Measurements from ENCODE around the gene ANKH.

ANKH gene

DNA sequence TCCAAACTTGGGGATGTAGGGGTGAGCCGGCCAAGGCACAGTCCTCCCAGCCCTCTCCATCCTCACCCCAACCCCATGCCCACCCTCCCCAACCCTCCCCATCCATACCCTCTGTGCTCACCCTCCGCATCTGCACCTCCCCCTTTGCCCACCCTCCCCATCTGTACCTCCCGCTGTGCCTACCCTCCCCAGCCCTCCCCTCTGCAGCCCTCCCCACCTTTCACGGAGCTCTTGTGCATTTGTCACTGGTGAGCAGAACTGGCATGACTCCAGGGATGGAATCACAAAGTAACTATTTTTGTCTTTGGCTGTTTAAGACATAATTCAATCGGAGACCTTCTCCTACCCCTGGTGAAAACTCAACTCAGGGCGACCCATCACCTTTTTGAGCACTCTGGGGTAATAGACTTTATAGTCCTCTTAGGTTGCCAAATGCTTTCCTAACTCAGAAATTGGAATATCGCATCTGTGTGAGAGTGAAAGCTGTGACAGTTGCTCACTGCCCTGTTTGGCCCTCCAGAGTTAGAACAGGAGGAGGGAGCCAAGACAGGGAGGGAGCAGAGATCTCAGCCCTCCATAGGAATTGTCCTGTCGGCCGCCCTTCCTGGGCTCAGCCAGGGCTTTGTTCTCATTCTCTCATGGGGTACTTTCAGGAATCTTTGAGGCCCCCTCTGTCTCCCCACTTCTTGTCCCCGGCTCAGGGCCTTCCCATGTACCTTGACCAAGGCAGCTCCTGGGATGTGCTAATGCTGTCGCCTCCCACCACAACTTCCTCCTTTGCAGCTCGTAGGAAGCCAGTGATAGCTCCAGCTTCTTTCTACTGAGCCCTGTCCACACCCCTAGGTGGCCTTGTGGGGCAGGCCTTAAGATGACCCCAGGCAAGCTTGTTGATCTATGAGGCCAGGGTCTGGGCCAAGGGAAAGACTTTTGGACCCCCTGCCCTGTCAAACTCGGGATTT, 170.8 kb downstream of the ANKH start:
- Histone ChIP-seq H3K36me3 (ENCODE audit: control insufficient read depth, insufficient read depth, low read length) (peaks cover 8% of the 10 kb centered on the region), H3K27me3 (ENCODE audit: control insufficient read depth, insufficient read depth, low read length) (no peaks in the 10 kb centered on the region), H3K9ac (ENCODE audit: low read length) (no peak overlapping the region), H3K4me1 (ENCODE audit: control insufficient read depth, insufficient read depth, low read length) (no peaks in the 10 kb centered on the region), H3K27ac (ENCODE audit: low read depth, low read length) (no peak overlapping the region), H3K4me3 (ENCODE audit: low read length) (no peak overlapping the region)

DNA sequence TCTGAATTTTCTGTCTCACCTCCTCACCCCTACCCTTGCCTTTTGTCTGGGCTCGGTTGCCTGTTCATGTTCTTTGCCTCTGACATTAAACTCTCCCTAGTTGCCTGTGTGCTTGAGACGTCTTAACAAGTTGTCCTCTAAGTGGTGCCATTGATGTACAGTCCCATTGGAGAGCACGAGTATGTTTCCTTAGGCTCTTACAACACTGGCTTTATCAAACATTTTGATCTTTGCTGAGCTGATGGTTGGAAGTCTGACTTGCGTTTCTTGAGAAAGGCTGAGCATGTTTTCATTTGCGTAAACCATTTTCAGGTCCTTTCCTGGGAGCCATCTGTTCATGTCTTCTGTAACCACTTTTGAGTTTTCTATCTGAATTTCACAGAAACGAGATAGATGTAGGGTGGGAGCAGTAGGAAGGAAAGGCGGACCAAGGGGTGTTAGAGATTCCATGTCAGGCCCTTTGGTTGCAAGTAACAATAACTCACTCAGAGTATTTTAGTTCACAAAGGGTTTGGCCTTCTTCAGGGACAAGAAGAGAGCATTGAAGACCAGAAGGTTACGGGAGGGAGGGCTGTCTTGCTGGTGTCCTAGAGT, 171.7 kb downstream of the ANKH start:
- Histone ChIP-seq H3K36me3 (ENCODE audit: control insufficient read depth, insufficient read depth, low read length) (peaks cover 8% of the 10 kb centered on the region), H3K4me1 (ENCODE audit: control insufficient read depth, insufficient read depth, low read length) (no peaks in the 10 kb centered on the region), H3K27me3 (ENCODE audit: control insufficient read depth, insufficient read depth, low read length) (no peaks in the 10 kb centered on the region), H3K9ac (ENCODE audit: low read length) (no peak overlapping the region), H3K4me3 (ENCODE audit: low read length) (no peak overlapping the region), H3K27ac (ENCODE audit: low read depth, low read length) (no peak overlapping the region)

DNA sequence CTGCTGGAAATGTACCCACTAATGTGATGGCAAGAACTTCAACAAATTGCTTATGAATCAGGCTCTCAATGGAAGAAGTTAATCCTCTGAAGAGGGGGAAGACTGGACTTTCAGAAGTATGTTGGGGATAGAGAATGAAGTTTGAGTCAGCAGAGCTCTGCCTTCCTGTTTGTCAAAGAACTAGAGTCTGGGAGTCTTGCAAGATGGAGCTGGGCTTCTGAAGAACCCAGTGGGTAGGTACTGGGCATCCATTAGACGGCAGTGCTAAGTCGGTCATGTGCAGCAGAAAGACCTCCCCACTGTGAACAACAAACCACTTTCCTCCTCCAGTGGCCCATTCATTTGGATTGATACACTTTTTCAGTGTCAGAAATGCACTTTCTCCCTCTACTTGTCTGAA, 172.4 kb downstream of the ANKH start:
- H3K4me3 ChIP-seq (ENCODE audit: low read length): no peak overlapping the region
- H3K27ac ChIP-seq (ENCODE audit: low read depth, low read length): no peak overlapping the region
- H3K9ac ChIP-seq (ENCODE audit: low read length): no peak overlapping the region
- peaks cover 9% of the 10 kb centered on the region for H3K36me3 ChIP-seq (ENCODE audit: control insufficient read depth, insufficient read depth, low read length)
- no peaks in the 10 kb centered on the region for H3K4me1 ChIP-seq (ENCODE audit: control insufficient read depth, insufficient read depth, low read length)
- no peaks in the 10 kb centered on the region for H3K27me3 ChIP-seq (ENCODE audit: control insufficient read depth, insufficient read depth, low read length)

DNA sequence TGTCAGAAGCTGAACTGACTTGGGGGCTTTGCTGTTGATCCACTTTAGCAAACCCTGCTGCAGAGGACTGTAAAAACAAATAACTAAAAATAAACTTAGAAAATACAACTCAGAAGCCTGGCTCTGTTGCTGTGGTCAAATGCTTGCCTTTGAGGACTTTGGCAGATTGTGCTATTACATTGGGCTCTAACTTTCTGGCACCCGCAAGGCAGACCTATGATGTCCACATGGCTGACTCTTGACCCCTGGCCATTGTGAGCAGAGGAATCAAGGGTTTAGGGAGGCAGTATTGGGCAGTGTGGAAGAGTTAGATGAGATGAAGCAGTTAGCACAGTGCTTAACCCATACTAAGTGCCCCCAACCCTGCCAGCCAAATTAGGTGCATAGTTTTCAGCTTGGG, 173.1 kb downstream of the ANKH start:
- H3K27ac ChIP-seq (ENCODE audit: low read depth, low read length): no peak overlapping the region
- no peaks in the 10 kb centered on the region for H3K4me1 ChIP-seq (ENCODE audit: control insufficient read depth, insufficient read depth, low read length)
- no peak overlapping the region for H3K4me3 ChIP-seq (ENCODE audit: low read length)
- H3K9ac ChIP-seq (ENCODE audit: low read length): no peak overlapping the region
- no peaks in the 10 kb centered on the region for H3K27me3 ChIP-seq (ENCODE audit: control insufficient read depth, insufficient read depth, low read length)
- H3K36me3 ChIP-seq (ENCODE audit: control insufficient read depth, insufficient read depth, low read length): peaks cover 15% of the 10 kb centered on the region

DNA sequence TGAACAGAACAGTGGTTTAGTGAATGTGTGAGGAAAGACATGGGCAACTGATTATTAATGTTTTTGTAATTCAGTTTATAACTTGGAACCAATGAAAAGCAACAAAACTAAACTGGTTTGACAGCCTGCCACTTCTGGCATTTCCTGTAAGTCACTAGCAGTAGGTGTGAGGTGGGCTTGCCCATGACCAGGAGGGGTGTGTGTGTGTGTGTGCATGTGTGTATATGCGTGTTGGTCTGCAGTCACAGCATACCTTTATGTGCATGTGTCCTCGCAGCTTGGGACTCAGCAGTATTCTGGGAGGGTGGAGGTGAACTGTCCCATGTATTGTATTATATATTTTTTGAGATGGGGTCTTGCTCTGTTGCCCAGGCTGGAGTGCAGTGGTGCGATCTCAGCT, 174.7 kb downstream of the ANKH start:
- H3K27ac ChIP-seq (ENCODE audit: low read depth, low read length): no peak overlapping the region
- H3K9ac ChIP-seq (ENCODE audit: low read length): no peak overlapping the region
- H3K4me3 ChIP-seq (ENCODE audit: low read length): no peak overlapping the region
- peaks cover 18% of the 10 kb centered on the region for H3K36me3 ChIP-seq (ENCODE audit: control insufficient read depth, insufficient read depth, low read length)
- H3K4me1 ChIP-seq (ENCODE audit: control insufficient read depth, insufficient read depth, low read length): no peaks in the 10 kb centered on the region
- no peaks in the 10 kb centered on the region for H3K27me3 ChIP-seq (ENCODE audit: control insufficient read depth, insufficient read depth, low read length)

DNA sequence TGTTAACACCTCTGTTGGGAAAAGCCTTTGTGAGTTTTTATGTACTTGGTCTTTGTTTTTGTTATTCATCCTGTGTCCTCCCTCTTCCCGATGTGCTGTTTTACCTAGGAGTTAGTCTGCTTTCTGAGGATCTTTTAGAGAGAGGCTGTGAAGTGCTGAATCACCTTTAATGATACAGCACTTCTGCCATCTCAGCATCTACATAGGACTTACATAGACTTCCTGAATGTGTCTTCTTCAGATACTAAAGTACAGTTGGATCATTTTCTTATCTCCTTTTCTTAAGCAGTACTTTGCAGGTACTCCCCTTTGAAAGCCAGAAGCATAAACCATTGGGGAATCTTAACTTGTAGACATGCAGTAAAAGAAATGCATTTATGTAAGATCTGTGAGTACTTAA, 175.5 kb downstream of the ANKH start:
- Histone ChIP-seq H3K27ac (ENCODE audit: low read depth, low read length) (no peak overlapping the region), H3K36me3 (ENCODE audit: control insufficient read depth, insufficient read depth, low read length) (peaks cover 18% of the 10 kb centered on the region), H3K27me3 (ENCODE audit: control insufficient read depth, insufficient read depth, low read length) (no peaks in the 10 kb centered on the region)

DNA sequence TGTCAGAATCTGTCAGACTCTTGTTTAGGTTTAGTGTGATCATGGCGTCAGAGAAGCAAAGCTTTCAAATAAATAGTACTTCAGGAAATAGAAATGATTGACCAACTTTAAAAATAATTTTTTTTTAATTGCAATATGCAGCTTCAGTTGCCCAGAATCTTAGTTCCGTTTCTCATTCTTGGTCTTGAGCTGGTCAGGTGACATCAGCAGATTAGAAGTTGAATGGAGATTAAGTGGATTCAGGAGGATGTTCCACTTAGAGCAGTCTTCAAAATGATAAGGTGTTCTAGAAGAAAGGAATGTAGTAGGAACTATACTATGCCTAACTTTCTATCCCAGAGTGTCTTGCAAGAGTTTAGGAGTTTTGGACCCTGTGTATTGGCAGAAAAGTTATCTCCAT, 176.4 kb downstream of the ANKH start:
- Histone ChIP-seq H3K9ac (ENCODE audit: low read length) (no peak overlapping the region), H3K27ac (ENCODE audit: low read depth, low read length) (no peak overlapping the region), H3K36me3 (ENCODE audit: control insufficient read depth, insufficient read depth, low read length) (peaks cover 25% of the 10 kb centered on the region), H3K27me3 (ENCODE audit: control insufficient read depth, insufficient read depth, low read length) (no peaks in the 10 kb centered on the region), H3K4me3 (ENCODE audit: low read length) (no peak overlapping the region), H3K4me1 (ENCODE audit: control insufficient read depth, insufficient read depth, low read length) (no peaks in the 10 kb centered on the region)

More for the DNA sequence above, 175.5 kb downstream of the ANKH start:
- H3K4me3 ChIP-seq (ENCODE audit: low read length): no peak overlapping the region
- no peak overlapping the region for H3K9ac ChIP-seq (ENCODE audit: low read length)
- H3K4me1 ChIP-seq (ENCODE audit: control insufficient read depth, insufficient read depth, low read length): no peaks in the 10 kb centered on the region

DNA sequence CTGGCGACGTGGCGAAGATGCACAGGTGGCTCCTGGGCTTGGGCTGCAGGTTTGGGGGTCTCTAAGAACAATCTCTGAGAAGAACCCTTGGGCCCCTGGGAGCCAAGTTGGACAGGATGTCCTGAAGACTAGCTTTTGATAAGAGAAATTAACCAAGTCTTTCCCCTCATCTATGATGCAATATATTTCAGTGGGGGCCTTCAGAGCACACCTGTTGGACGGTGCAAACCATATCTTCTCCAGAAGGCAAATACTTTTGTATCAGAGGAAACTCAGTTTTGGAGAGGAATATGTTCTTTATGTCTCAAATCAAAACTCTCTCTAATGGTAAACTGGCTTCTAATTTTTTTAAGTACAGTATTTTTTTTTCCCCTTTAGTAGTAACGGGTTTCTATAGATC, 178.5 kb downstream of the ANKH start:
- Histone ChIP-seq H3K27me3 (ENCODE audit: control insufficient read depth, insufficient read depth, low read length) (no peaks in the 10 kb centered on the region), H3K4me3 (ENCODE audit: low read length) (no peak overlapping the region), H3K27ac (ENCODE audit: low read depth, low read length) (no peak overlapping the region), H3K9ac (ENCODE audit: low read length) (no peak overlapping the region), H3K4me1 (ENCODE audit: control insufficient read depth, insufficient read depth, low read length) (no peaks in the 10 kb centered on the region), H3K36me3 (ENCODE audit: control insufficient read depth, insufficient read depth, low read length) (peaks cover 20% of the 10 kb centered on the region)

DNA sequence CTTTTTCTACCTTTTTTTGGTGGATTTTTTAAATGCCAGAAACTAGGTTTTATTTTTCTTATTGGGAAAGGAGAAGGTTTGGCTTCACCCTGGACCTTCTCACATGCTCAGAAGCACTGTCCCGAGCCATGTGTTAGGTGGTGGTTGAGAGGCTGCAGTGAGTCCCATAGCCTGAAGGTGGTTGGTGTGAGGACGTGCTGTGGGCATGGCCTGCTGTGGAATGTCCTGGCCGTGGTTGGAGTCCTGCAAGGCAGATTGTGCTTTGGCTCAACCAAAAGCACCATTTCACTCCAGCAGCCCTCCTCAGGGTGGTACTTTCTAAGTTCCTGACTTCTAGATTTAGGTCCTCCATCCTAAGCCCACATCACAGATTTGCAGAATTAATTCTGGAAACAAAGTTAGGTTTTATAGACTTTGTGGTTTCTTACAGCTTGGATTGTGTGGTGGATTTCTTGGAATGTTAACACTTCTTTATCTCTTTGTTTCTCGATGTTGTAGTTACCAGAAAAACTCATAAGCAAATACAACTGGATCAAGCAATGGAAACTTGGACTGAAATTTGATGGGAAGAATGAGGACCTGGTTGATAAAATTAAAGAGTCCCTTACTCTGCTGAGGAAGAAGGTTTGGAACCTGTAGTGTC, 184.4 kb downstream of the ANKH start:
- no peaks in the 10 kb centered on the region for H3K27me3 ChIP-seq (ENCODE audit: control insufficient read depth, insufficient read depth, low read length)
- peaks cover 3% of the 10 kb centered on the region for H3K4me1 ChIP-seq (ENCODE audit: control insufficient read depth, insufficient read depth, low read length)
- no peak overlapping the region for H3K27ac ChIP-seq (ENCODE audit: low read depth, low read length)
- peaks cover 9% of the 10 kb centered on the region for H3K36me3 ChIP-seq (ENCODE audit: control insufficient read depth, insufficient read depth, low read length)
- H3K4me3 ChIP-seq (ENCODE audit: low read length): no peak overlapping the region
- H3K9ac ChIP-seq (ENCODE audit: low read length): no peak overlapping the region

DNA sequence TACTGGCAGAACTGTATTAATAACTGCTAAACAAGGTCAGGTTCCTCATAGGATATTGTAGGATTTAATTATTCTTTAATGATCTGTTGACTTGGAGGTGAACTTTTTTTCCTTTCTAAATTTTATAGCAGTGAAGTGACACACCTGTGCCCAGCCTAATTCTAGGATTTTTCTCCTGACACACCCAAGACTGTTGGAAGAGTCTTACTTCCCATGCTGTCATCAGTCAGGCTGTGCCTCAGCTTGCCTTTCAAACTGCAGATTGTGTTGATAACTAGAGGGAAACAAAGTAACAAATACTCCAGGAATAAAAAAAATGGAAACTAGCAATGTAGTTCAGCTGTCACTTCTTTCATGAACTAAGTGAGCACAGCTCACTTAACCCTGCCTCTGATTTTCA, 185.1 kb downstream of the ANKH start:
- Histone ChIP-seq H3K9ac (ENCODE audit: low read length) (no peak overlapping the region), H3K36me3 (ENCODE audit: control insufficient read depth, insufficient read depth, low read length) (peaks cover 9% of the 10 kb centered on the region), H3K4me1 (ENCODE audit: control insufficient read depth, insufficient read depth, low read length) (peaks cover 3% of the 10 kb centered on the region), H3K4me3 (ENCODE audit: low read length) (no peak overlapping the region), H3K27ac (ENCODE audit: low read depth, low read length) (no peak overlapping the region), H3K27me3 (ENCODE audit: control insufficient read depth, insufficient read depth, low read length) (no peaks in the 10 kb centered on the region)

DNA sequence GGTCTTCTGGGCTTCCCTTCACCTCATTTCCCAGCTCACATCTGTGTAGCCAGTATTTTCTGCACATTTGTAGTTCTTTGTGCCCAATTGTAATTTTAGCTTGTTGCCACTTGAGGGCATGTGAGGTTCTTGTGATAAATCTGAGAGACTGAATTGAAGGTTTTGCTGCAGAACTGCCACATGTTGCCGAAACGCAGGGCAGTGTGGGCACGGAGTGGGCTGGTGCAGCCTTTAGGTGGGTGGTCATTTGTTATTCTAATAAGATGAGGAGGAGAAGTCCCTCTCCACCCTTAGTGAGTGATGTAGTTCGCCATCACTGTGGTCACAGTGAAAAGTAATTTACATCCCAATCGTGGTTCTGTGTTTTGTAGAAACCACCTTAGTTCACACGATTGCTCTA, 185.8 kb downstream of the ANKH start:
- no peak overlapping the region for H3K4me3 ChIP-seq (ENCODE audit: low read length)
- no peak overlapping the region for H3K9ac ChIP-seq (ENCODE audit: low read length)
- H3K27me3 ChIP-seq (ENCODE audit: control insufficient read depth, insufficient read depth, low read length): no peaks in the 10 kb centered on the region
- peaks cover 12% of the 10 kb centered on the region for H3K36me3 ChIP-seq (ENCODE audit: control insufficient read depth, insufficient read depth, low read length)
- peaks cover 3% of the 10 kb centered on the region for H3K4me1 ChIP-seq (ENCODE audit: control insufficient read depth, insufficient read depth, low read length)
- H3K27ac ChIP-seq (ENCODE audit: low read depth, low read length): no peak overlapping the region

DNA sequence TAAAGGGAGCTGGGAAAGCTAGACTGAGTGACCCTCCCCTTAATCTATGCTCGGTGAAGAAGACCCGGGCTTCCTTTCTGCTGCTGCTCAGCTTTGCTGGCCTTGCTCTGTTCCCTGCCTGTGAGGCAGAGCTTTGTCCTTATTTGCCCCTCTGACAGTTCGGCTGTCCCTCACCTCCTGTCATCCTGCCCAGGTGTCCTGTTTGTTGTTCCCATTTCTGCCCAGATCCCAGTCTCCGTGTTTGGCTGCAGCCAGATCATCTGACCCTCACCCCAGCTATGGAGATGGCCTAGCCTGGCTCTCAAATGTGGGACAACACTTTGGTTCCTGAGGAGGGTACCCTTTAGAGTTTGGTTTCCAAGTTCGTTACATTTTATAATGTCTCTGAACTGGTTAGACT, 186.8 kb downstream of the ANKH start:
- peaks cover 3% of the 10 kb centered on the region for H3K4me1 ChIP-seq (ENCODE audit: control insufficient read depth, insufficient read depth, low read length)
- no peaks in the 10 kb centered on the region for H3K27me3 ChIP-seq (ENCODE audit: control insufficient read depth, insufficient read depth, low read length)
- H3K27ac ChIP-seq (ENCODE audit: low read depth, low read length): no peak overlapping the region
- H3K36me3 ChIP-seq (ENCODE audit: control insufficient read depth, insufficient read depth, low read length): peaks cover 10% of the 10 kb centered on the region
- no peak overlapping the region for H3K4me3 ChIP-seq (ENCODE audit: low read length)
- H3K9ac ChIP-seq (ENCODE audit: low read length): no peak overlapping the region
